Heart right ventricle (tissue), 16 donors: ENCODE data around the gene AHNAK. TPM values are rescaled to one million over a fixed set of nuclear protein-coding genes. Genes with fewer than 3 reads are reported as not detected.

Experiments used
- ATAC-seq, 8 donors: fragments of 200-7000 bp; cut with Tn5 transposase; one replicate each; pipeline ENCODE4 v1.9.1; 2020; ENCODE audit warnings: mild to moderate bottlenecking in 8 of 8, moderate library complexity in 8 of 8, moderate number of reproducible peaks in 1 of 8
- DNase-seq, 2 donors: peaks; one replicate each; pipeline ENCODE4 v3.0.0-alpha.2; 2020
- H3K27ac ChIP-seq, 10 donors: fragments of 200-600 bp; sonication (generic) in 2 of 10; one replicate each; pipeline versions ENCODE4 v1.5.0 to v1.8.0; 2020 to 2022; ENCODE audit warnings: mild to moderate bottlenecking in 3 of 10
- H3K27me3 ChIP-seq, 7 donors: fragments of 200-600 bp; one replicate each; pipeline ENCODE4 v1.8.0; 2021 to 2022; ENCODE audit warnings: mild to moderate bottlenecking in 2 of 7
- H3K36me3 ChIP-seq, 9 donors: fragments of 200-600 bp; sonication (generic) in 1 of 9; one replicate each; pipeline versions ENCODE4 v1.5.0 to v1.8.0; 2020 to 2022; ENCODE audit warnings: mild to moderate bottlenecking in 2 of 9
- H3K4me1 ChIP-seq, 9 donors: fragments of 200-600 bp; sonication (generic) in 1 of 9; one replicate each; pipeline versions ENCODE4 v1.5.0 to v1.8.0; 2020 to 2022; ENCODE audit warnings: mild to moderate bottlenecking in 4 of 9
- H3K4me3 ChIP-seq, 10 donors: fragments of 200-600 bp; sonication (generic) in 2 of 10; one replicate each; pipeline versions ENCODE4 v1.5.0 to v1.8.0; 2020 to 2022; ENCODE audit warnings: mild to moderate bottlenecking in 7 of 10, moderate library complexity in 2 of 10
- H3K9me3 ChIP-seq, 11 donors: fragments of 200-600 bp in 10 of 11; sonication (generic) in 2 of 11; one replicate each; pipeline versions ENCODE4 v1.5.0 to v1.8.0; 2013 to 2022; ENCODE audit warnings: mild to moderate bottlenecking in 2 of 11, control low read depth in 1 of 11, moderate library complexity in 1 of 11
- CTCF ChIP-seq, 9 donors: fragments of 200-600 bp; sonication (generic) in 2 of 9; IDR thresholded peaks; one replicate each; pipeline versions ENCODE4 v1.5.0 to v1.8.0; 2021 to 2022; ENCODE audit warnings: antibody characterized with exemption in 9 of 9, mild to moderate bottlenecking in 5 of 9, moderate library complexity in 1 of 9
- WGBS, 2 donors: extraction: QIAGEN DNeasy Blood & Tissue Kit; methylation state at CpG; one replicate each; pipeline ENCODE4 v1.1.7; 2013; ENCODE audit warnings: inconsistent platforms in 1 of 2; 5-methylcytosine and 5-hydroxymethylcytosine counted together
- intact Hi-C, 10 donors: fragments of 100-400 bp; cut with DNase I; formaldehyde crosslinking; loops; one replicate each; pipeline versions ENCODE4 v1.11.1 to v1.14.2; 2022
- polyA plus RNA-seq, 2 donors: library from polyadenylated mRNA; stranded (reverse); fragments of 200-250 nt; gene quantifications; one replicate each; pipeline ENCODE4 v1.2.3, GENCODE V29; 2013
- total RNA-seq, 10 donors: library from RNA; stranded (reverse); fragmentation: NEBNext Ultra II Directional in 3 of 10; extraction: Animal tissue kit (Norgen Biotek cat#: 25700) in 3 of 10; gene quantifications; one replicate each; pipeline versions ENCODE4 v1.2.1 to v1.2.4, GENCODE V29; 2021 to 2023
- donor health status: Arrhythmogenic right ventricular cardiomyopathy.
- donor health status: ischemic (EF 13 %, LVEDD 7.1; RV severe dilation, severe dysfunction).
- donor health status: healthy with polysubstance abuse.
- donor health status: DM: no; HTN: yes; CAD: no.
- donor health status: DM: no; HTN: no; CAD: no.
- donor health status: ischemic (EF 25% LVEDD 6.9; RV normal size, moderate dysfunction).
- donor health status: ischemic (EF 25% LVEDD 5.7; RV mildly dilated, moderate dysfunction).
- donor health status: healthy.
- donor health status: DM: yes; HTN: yes; CAD: no.
- donor health status: Ischemic cardiomyopathy.
- donor health status: ischemic (EF 35%, LVEDD 5.7; RV mildly dilated, moderate dysfunction).
- donor health status: nonischemic (EF 11% LVEDD 7.7; RV severe dilation, severe dysfunction).
- donor health status: DM: yes; HTN: yes; CAD: no.
- donor health status: PGD.
- donor health status: ischemic (EF 29% LVEDD 5.4; RV normal size, mild dysfunction).
- donor health status: nonischemic (EF 23%, LVEDD 6.1; RV moderate dilation, normal function).

Gene AHNAK
- total and polyA plus RNA-seq, 12 donors: 101 to 447 (median 366) TPM

DNA sequence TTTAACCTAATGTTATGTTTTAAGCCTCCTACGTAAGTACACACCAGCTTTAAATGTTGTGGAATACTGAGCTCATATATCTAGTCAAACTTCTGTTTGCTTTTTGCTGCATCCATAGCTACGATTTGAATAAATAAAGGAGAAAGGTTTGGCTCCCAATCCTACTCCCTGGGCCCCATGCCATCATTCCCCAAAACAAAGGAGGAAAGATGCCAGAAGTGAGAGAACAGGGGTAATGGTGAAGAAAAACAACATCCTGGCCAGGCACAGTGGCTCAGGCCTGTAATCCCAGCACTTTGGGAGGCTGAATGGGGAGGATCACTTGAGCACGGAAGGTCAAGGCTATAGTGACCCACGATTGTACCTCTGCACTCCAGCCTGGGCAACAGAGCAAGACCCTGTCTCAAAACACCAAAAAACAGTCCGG lies 101.3 kb downstream of the AHNAK start:
- H3K36me3 ChIP-seq: no peaks in the 10 kb centered on the region
- H3K27me3 ChIP-seq: no peaks in the 10 kb centered on the region
- no peak for TF ChIP-seq CTCF (IDR thresholded peaks at IDR 0.05)
- H3K27ac ChIP-seq: peak overlapping the region in 8 of 10 donors; percentile 73 to 89 (median 83)
- WGBS, 2 donors: 51 to 57% methylated on average over 5 of the region's 5 CpGs
- H3K4me1 ChIP-seq: peaks cover 19 to 52% (median 44%) of the 10 kb centered on the region in 9 donors
- ATAC-seq (peak in 7 of 8 donors; percentile 17 to 69 (median 43)), DNase-seq (peak in 1 of 2 donors; percentile 70)
- peak overlapping the region in 1 of 10 donors; percentile 56 for H3K4me3 ChIP-seq
- H3K9me3 ChIP-seq: no peaks in the 10 kb centered on the region
- intact Hi-C loops: loop anchor here in 1 of 10 donors (5.0 kb wide), 1 partner anchor 52 kb away; no protein-coding TSS in a partner anchor

DNA sequence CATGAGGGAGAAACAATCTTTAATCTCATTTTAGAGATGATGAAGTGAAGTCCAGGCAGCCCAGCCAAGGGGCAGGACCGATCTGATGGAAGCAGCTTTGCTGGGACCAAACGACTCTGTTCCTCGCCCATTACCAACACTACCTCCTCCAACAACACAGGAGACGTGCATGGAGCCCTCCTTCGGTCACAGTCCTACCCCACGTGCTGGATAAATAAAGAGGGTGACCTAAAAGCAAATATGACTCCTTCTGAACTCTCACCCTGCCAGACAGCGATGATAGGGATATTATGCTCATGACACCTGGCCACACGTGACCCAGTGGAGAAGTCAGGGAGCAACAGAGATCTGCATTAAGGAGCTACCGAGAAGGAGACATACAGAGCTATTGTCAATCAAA lies 101.8 kb downstream of the AHNAK start:
- no peaks in the 10 kb centered on the region for H3K27me3 ChIP-seq
- H3K36me3 ChIP-seq: no peaks in the 10 kb centered on the region
- H3K9me3 ChIP-seq: no peaks in the 10 kb centered on the region
- WGBS, 2 donors: 22 to 59% methylated on average over 9 of the region's 9 CpGs
- H3K4me3 ChIP-seq: peak overlapping the region in 9 of 10 donors; percentile 27 to 56 (median 52)
- DNase-seq: no peak
- peaks cover 23 to 57% (median 46%) of the 10 kb centered on the region in 9 donors for H3K4me1 ChIP-seq
- H3K27ac ChIP-seq: peak overlapping the region; percentile 44 to 91 (median 83)
- peak in 6 of 8 donors; percentile 8 to 33 (median 22) for ATAC-seq
- intact Hi-C loops: loop anchor here in 1 of 10 donors (5.0 kb wide), 2 partner anchors 52 to 97 kb away; no protein-coding TSS in a partner anchor
- no peak for TF ChIP-seq CTCF (IDR thresholded peaks at IDR 0.05)

GRCh38 chr11:62444236-62444833 lies 102.3 kb downstream of the AHNAK start:
- Histone ChIP-seq H3K4me1 (peaks cover 23 to 60% (median 46%) of the 10 kb centered on the region in 9 donors), H3K27ac (peak overlapping the region; percentile 44 to 91 (median 83)), H3K4me3 (peak overlapping the region in 9 of 10 donors; percentile 27 to 56 (median 52)), H3K27me3 (no peaks in the 10 kb centered on the region), H3K36me3 (no peaks in the 10 kb centered on the region), H3K9me3 (no peaks in the 10 kb centered on the region)
- DNase-seq: peak; percentile 61 to 79
- no peak for TF ChIP-seq CTCF (IDR thresholded peaks at IDR 0.05)
- WGBS, 2 donors: 8 to 45% methylated on average over 23 of the region's 23 CpGs
- intact Hi-C loops: loop anchor here in 1 of 10 donors (5.0 kb wide), 1 partner anchor 98 kb away; no protein-coding TSS in a partner anchor
- ATAC-seq: peak; percentile 49 to 74 (median 61)

DNA sequence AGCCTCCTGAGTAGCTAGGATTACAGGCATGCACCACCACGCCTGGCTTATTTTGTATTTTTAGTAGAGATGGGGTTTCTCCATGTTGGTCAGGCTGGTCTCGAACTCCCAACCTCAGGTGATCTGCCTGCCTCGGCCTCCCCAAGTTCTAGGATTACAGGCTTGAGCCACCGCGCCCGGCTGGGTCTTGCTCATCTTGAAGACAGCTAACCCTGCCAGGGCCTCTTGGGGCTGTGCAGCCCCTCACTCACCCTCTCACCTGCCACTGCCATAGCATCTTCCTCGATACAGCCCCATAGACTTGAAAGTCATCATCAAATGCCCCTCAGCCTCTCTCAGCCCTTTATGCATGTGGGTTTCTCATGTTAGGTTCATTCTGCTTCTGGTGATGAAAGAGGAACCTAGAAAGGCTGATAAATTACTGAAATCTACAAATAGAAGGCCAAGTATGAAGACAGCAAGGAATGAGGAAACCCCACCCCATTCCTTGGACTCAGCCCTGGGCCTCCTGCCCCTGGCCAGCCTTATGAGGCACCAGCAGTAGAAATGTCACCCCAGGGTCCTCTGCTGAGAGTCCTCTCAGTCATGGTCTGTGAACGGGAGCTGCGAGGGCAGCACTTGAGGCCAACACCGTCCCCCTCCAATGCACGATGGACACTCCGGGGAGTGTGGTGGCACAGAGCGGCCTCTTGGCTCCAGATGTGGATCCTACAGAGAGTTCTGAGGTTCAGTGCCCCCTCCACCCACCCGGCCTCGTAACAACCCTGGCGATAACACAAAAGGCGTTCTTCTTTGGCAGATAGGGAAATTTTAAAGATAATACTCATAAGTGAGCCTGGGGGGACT lies 103.0 kb downstream of the AHNAK start:
- ATAC-seq: peak; percentile 21 to 67 (median 42)
- intact Hi-C loops: loop anchor here in 1 of 10 donors (5.0 kb wide), 1 partner anchor 99 kb away; no protein-coding TSS in a partner anchor

More for the DNA sequence above, 103.0 kb downstream of the AHNAK start:
- TF ChIP-seq CTCF (IDR thresholded peaks at IDR 0.05): no peak
- peak overlapping the region in 8 of 10 donors; percentile 27 to 56 (median 53) for H3K4me3 ChIP-seq
- 71 to 78% methylated on average over 17 of the region's 17 CpGs for WGBS, 2 donors
- no peaks in the 10 kb centered on the region for H3K36me3 ChIP-seq
- no peaks in the 10 kb centered on the region for H3K27me3 ChIP-seq
- peak in 1 of 2 donors; percentile 26 for DNase-seq
- H3K27ac ChIP-seq: peak overlapping the region; percentile 44 to 91 (median 83)
- H3K9me3 ChIP-seq: no peaks in the 10 kb centered on the region
- peaks cover 23 to 60% (median 46%) of the 10 kb centered on the region in 9 donors for H3K4me1 ChIP-seq
